IgD-negative memory B cell (primary cell): Measurements from ENCODE around the gene LTB. TPM values are rescaled to one million over a fixed set of nuclear protein-coding genes. Genes with fewer than 3 reads are reported as not detected.

Experiments used
- polyA plus RNA-seq: library from polyadenylated mRNA; unstranded; fragments of 300-500 nt; fragmentation: Illumina TruSeq; gene quantifications from one replicate; pipeline ENCODE4 v1.2.3, GENCODE V29; 2021

LTB gene
- polyA plus RNA-seq, 1 donor from 2014 or later = 2,767 TPM

Other genes with a start within 250 kb of the LTB start
- 6,901 TPM for gene HLA-B, start 225.2 kb downstream of the LTB start, polyA plus RNA-seq
- 9.2 TPM for gene MICA, start 178.8 kb downstream of the LTB start, polyA plus RNA-seq
- 9.3 TPM for gene MICB, start 84.3 kb downstream of the LTB start, polyA plus RNA-seq
- gene MCCD1, start 53.5 kb downstream of the LTB start, polyA plus RNA-seq = not detected
- 89.4 TPM for gene DDX39B, start 40.4 kb downstream of the LTB start, polyA plus RNA-seq
- 0.53 TPM for gene ATP6V1G2, start 35.8 kb downstream of the LTB start, polyA plus RNA-seq
- gene NFKBIL1, start 34.8 kb downstream of the LTB start, polyA plus RNA-seq = 11.5 TPM
- gene LTA, start 10.1 kb downstream of the LTB start, polyA plus RNA-seq = 16.3 TPM
- 6.4 TPM for gene TNF, start 6.9 kb downstream of the LTB start, polyA plus RNA-seq
- gene LST1, start 3.9 kb upstream of the LTB start, polyA plus RNA-seq = 20.5 TPM
- 140 TPM for gene NCR3, start 10.6 kb upstream of the LTB start, polyA plus RNA-seq
- 5.6 TPM for gene AIF1, start 32.8 kb upstream of the LTB start, polyA plus RNA-seq
- gene PRRC2A, start 38.3 kb upstream of the LTB start, polyA plus RNA-seq = 14.3 TPM
- gene BAG6, start 70.2 kb upstream of the LTB start, polyA plus RNA-seq = 30.9 TPM
- gene APOM, start 73.5 kb upstream of the LTB start, polyA plus RNA-seq = 8.5 TPM
- 28.1 TPM for gene C6orf47, start 78.4 kb upstream of the LTB start, polyA plus RNA-seq
- 24.1 TPM for gene GPANK1, start 82.6 kb upstream of the LTB start, polyA plus RNA-seq
- gene CSNK2B, start 83.7 kb upstream of the LTB start, polyA plus RNA-seq = 268 TPM
- 0.49 TPM for gene LY6G5B, start 87.6 kb upstream of the LTB start, polyA plus RNA-seq
- 3.2 TPM for gene LY6G5C, start 98.6 kb upstream of the LTB start, polyA plus RNA-seq
- gene ABHD16A, start 120.9 kb upstream of the LTB start, polyA plus RNA-seq = 40.1 TPM
- 0.95 TPM for gene LY6G6F, start 124.4 kb upstream of the LTB start, polyA plus RNA-seq
- not detected for gene LY6G6D, start 132.9 kb upstream of the LTB start, polyA plus RNA-seq
- gene LY6G6C, start 139.3 kb upstream of the LTB start, polyA plus RNA-seq = not detected
- 1.8 TPM for gene MPIG6B, start 140.9 kb upstream of the LTB start, polyA plus RNA-seq
- 119 TPM for gene DDAH2, start 146.9 kb upstream of the LTB start, polyA plus RNA-seq
- 861 TPM for gene CLIC1, start 154.1 kb upstream of the LTB start, polyA plus RNA-seq
- gene MSH5, start 157.6 kb upstream of the LTB start, polyA plus RNA-seq = 4.2 TPM
- not detected for gene SAPCD1, start 180.2 kb upstream of the LTB start, polyA plus RNA-seq
- 2.6 TPM for gene VWA7, start 194.9 kb upstream of the LTB start, polyA plus RNA-seq
- 83.0 TPM for gene VARS1, start 213.3 kb upstream of the LTB start, polyA plus RNA-seq
- 100 TPM for gene LSM2, start 224.5 kb upstream of the LTB start, polyA plus RNA-seq
- 1.2 TPM for gene HSPA1L, start 232.9 kb upstream of the LTB start, polyA plus RNA-seq
- gene HSPA1A, start 233.1 kb upstream of the LTB start, polyA plus RNA-seq = 49.5 TPM
- 5.7 TPM for gene HSPA1B, start 245.3 kb upstream of the LTB start, polyA plus RNA-seq